HEK293 (cell line): Measurements from ENCODE around the gene NECAB2.

Experiments
- CTCF ChIA-PET: fragments of 350-600 bp; formaldehyde crosslinking; extraction: SDS; loops from one replicate; lab custom pipeline; 2021; ENCODE audit warnings: antibody characterized with exemption; lab: Yijun Ruan, JAX
- POLR2A ChIA-PET: fragments of 300-600 bp; formaldehyde crosslinking; extraction: SDS; loops from one replicate; lab custom pipeline; 2020; ENCODE audit warnings: antibody characterized with exemption, inconsistent platforms; lab: Yijun Ruan, JAX
- H3K27ac ChIP-seq: fragments of 200-500 bp; sonication (Bioruptor generic); 2 replicates; pipeline ENCODE4 v1.5.1; 2014; ENCODE audit warnings: low read depth, low read length, control low read depth, inconsistent platforms; ENCODE audit errors: extremely low read depth
- H3K36me3 ChIP-seq, 2 experiments: fragments of 200-500 bp in 1 of 2; sonication (Bioruptor generic) in 1 of 2; 1 replicate in 1 of 2; 2 replicates in 1 of 2; pipeline ENCODE4 v1.5.1; 2014 to 2017; ENCODE audit warnings: inconsistent platforms in 2 of 2, low read length in 2 of 2; ENCODE audit not compliant: control insufficient read depth in 2 of 2, insufficient read depth in 1 of 2
- H3K4me1 ChIP-seq: fragments of 200-500 bp; sonication (Bioruptor generic); 2 replicates; pipeline ENCODE4 v1.5.1; 2014; ENCODE audit warnings: mild to moderate bottlenecking, low read length, inconsistent platforms; ENCODE audit not compliant: control insufficient read depth, insufficient read depth
- H3K4me3 ChIP-seq: 2 replicates; pipeline ENCODE4 v1.5.1; 2011; ENCODE audit warnings: low read depth, mild to moderate bottlenecking, control low read depth, low read length, moderate library complexity
- H3K9me3 ChIP-seq: fragments of 200-500 bp; sonication (Bioruptor generic); 2 replicates; pipeline ENCODE4 v1.5.1; 2014; ENCODE audit warnings: low read depth, low read length, inconsistent platforms; ENCODE audit not compliant: control insufficient read depth, insufficient read depth
- KLF16 ChIP-seq: fragments of 450-650 bp; formaldehyde crosslinking; IDR thresholded peaks from 2 replicates; pipeline ENCODE4 v1.5.1; 2017; ENCODE audit warnings: missing biosample characterization, missing genetic modification characterization
- PRDM1 ChIP-seq: fragments of 450-650 bp; formaldehyde crosslinking; IDR thresholded peaks from 2 replicates; pipeline ENCODE4; 2016; ENCODE audit warnings: missing biosample characterization, missing genetic modification characterization
- ZEB2 ChIP-seq: fragments of 450-650 bp; formaldehyde crosslinking; IDR thresholded peaks from 2 replicates; pipeline ENCODE4 v1.5.1; 2016; ENCODE audit warnings: missing biosample characterization, missing genetic modification characterization
- ZNF354C ChIP-seq: fragments of 450-650 bp; formaldehyde crosslinking; IDR thresholded peaks from 2 replicates; pipeline ENCODE4 v1.5.1; 2016; ENCODE audit warnings: missing biosample characterization, missing genetic modification characterization, low read depth, borderline replicate concordance
- ZNF571 ChIP-seq: fragments of 450-650 bp; formaldehyde crosslinking; IDR thresholded peaks from 2 replicates; pipeline ENCODE4 v1.5.0; 2017; ENCODE audit warnings: missing biosample characterization, missing genetic modification characterization
- ZNF658 ChIP-seq: fragments of 450-650 bp; formaldehyde crosslinking; IDR thresholded peaks from 2 replicates; pipeline ENCODE4; 2016; ENCODE audit warnings: missing biosample characterization, missing genetic modification characterization
- ZNF768 ChIP-seq: fragments of 450-650 bp; formaldehyde crosslinking; IDR thresholded peaks from 2 replicates; pipeline ENCODE4 v1.5.1; 2018; ENCODE audit warnings: missing biosample characterization, mild to moderate bottlenecking, missing genetic modification characterization
- ZNF843 ChIP-seq: fragments of 450-650 bp; formaldehyde crosslinking; IDR thresholded peaks from 2 replicates; pipeline ENCODE4 v1.5.1; 2016; ENCODE audit warnings: missing biosample characterization, missing genetic modification characterization
- ZSCAN30 ChIP-seq: fragments of 450-650 bp; IDR thresholded peaks from 2 replicates; pipeline ENCODE4 v1.5.1; 2018; ENCODE audit warnings: missing biosample characterization, mild to moderate bottlenecking, missing genetic modification characterization, moderate library complexity
- TF ChIP-seq, protein P1 (sequence below): fragments of 450-650 bp; formaldehyde crosslinking; IDR thresholded peaks from 2 replicates; pipeline ENCODE4 v1.5.1; 2016; ENCODE audit warnings: missing biosample characterization, missing genetic modification characterization
- TF ChIP-seq, protein P2 (sequence below): fragments of 450-650 bp; formaldehyde crosslinking; IDR thresholded peaks from 2 replicates; pipeline ENCODE4 v1.5.1; 2016; ENCODE audit warnings: missing biosample characterization, missing genetic modification characterization
- TF ChIP-seq, protein P3 (sequence below): sonication (generic); formaldehyde crosslinking; IDR thresholded peaks from 2 replicates; pipeline ENCODE4 v1.8.1; 2022; ENCODE audit warnings: mild to moderate bottlenecking, moderate library complexity, missing genetic modification reagents
- TF ChIP-seq, protein P4 (sequence below): fragments of 450-650 bp; formaldehyde crosslinking; IDR thresholded peaks from 2 replicates; pipeline ENCODE4 v1.5.1; 2016; ENCODE audit warnings: missing biosample characterization, missing genetic modification characterization
- TF ChIP-seq, protein P5 (sequence below): fragments of 450-650 bp; formaldehyde crosslinking; IDR thresholded peaks from 2 replicates; pipeline ENCODE4 v1.5.1; 2016; ENCODE audit warnings: missing biosample characterization, missing genetic modification characterization
- TF ChIP-seq, protein P6 (sequence below): fragments of 450-650 bp; formaldehyde crosslinking; IDR thresholded peaks from 2 replicates; pipeline ENCODE4 v1.5.1; 2017; ENCODE audit warnings: missing biosample characterization, missing genetic modification characterization
- TF ChIP-seq, protein P7 (sequence below): fragments of 450-650 bp; formaldehyde crosslinking; IDR thresholded peaks from 2 replicates; pipeline ENCODE4 v1.5.1; 2016; ENCODE audit warnings: missing biosample characterization, missing genetic modification characterization
- TF ChIP-seq, protein P8 (sequence below): fragments of 450-650 bp; formaldehyde crosslinking; IDR thresholded peaks from 2 replicates; pipeline ENCODE4 v1.5.1; 2016; ENCODE audit warnings: missing biosample characterization, missing genetic modification characterization

Gene NECAB2

DNA sequence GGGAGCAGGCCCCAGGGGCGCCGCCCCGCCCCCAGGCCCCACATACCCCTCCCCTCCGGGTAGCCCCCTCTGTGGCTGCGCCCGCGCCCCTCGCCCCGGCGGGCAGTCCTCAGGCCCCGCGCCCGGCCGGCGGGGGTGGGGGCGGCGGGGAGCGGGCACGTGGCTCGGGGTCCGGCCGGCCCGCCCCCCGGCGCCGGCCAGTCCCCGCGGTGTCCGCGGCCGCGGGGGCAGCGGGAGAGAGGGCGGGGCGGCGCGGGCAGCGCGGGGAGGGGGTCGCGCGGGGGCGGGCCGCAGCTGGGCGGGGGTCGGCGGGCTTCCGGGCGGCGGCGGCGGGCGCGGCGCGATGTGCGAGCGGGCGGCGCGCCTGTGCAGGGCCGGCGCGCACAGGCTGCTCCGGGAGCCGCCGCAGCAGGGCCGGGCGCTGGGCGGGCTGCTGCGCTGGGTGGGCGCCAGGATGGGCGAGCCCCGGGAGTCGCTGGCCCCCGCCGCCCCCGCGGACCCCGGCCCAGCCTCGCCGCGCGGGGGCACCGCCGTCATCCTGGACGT is 335 bp downstream of the NECAB2 start (continued):
- TF ChIP-seq, protein P1, sequence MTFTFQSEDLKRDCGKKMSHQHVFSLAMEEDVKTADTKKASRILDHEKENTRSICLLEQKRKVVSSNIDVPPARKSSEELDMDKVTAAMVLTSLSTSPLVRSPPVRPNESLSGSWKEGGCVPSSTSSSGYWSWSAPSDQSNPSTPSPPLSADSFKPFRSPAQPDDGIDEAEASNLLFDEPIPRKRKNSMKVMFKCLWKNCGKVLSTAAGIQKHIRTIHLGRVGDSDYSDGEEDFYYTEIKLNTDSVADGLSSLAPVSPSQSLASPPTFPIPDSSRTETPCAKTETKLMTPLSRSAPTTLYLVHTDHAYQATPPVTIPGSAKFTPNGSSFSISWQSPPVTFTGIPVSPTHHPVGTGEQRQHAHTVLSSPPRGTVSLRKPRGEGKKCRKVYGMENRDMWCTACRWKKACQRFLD: no peak
- TF ChIP-seq, protein P2, sequence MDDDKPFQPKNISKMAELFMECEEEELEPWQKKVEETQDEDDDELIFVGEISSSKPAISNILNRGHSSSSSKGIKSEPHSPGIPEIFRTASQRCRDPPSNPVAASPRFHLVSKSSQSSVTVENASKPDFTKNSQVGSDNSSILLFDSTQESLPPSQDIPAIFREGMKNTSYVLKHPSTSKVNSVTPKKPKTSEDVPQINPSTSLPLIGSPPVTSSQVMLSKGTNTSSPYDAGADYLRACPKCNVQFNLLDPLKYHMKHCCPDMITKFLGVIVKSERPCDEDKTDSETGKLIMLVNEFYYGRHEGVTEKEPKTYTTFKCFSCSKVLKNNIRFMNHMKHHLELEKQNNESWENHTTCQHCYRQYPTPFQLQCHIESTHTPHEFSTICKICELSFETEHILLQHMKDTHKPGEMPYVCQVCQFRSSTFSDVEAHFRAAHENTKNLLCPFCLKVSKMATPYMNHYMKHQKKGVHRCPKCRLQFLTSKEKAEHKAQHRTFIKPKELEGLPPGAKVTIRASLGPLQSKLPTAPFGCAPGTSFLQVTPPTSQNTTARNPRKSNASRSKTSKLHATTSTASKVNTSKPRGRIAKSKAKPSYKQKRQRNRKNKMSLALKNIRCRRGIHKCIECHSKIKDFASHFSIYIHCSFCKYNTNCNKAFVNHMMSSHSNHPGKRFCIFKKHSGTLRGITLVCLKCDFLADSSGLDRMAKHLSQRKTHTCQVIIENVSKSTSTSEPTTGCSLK (tag by site-specific recombination): no peak
- TF ChIP-seq, protein P3, sequence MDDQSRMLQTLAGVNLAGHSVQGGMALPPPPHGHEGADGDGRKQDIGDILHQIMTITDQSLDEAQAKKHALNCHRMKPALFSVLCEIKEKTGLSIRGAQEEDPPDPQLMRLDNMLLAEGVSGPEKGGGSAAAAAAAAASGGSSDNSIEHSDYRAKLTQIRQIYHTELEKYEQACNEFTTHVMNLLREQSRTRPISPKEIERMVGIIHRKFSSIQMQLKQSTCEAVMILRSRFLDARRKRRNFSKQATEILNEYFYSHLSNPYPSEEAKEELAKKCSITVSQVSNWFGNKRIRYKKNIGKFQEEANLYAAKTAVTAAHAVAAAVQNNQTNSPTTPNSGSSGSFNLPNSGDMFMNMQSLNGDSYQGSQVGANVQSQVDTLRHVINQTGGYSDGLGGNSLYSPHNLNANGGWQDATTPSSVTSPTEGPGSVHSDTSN: no peak
- TF ChIP-seq, protein P4, sequence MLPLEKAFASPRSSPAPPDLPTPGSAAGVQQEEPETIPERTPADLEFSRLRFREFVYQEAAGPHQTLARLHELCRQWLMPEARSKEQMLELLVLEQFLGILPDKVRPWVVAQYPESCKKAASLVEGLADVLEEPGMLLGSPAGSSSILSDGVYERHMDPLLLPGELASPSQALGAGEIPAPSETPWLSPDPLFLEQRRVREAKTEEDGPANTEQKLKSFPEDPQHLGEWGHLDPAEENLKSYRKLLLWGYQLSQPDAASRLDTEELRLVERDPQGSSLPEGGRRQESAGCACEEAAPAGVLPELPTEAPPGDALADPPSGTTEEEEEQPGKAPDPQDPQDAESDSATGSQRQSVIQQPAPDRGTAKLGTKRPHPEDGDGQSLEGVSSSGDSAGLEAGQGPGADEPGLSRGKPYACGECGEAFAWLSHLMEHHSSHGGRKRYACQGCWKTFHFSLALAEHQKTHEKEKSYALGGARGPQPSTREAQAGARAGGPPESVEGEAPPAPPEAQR (tag by site-specific recombination): no peak
- TF ChIP-seq PRDM1 (tag by site-specific recombination): no peak

DNA sequence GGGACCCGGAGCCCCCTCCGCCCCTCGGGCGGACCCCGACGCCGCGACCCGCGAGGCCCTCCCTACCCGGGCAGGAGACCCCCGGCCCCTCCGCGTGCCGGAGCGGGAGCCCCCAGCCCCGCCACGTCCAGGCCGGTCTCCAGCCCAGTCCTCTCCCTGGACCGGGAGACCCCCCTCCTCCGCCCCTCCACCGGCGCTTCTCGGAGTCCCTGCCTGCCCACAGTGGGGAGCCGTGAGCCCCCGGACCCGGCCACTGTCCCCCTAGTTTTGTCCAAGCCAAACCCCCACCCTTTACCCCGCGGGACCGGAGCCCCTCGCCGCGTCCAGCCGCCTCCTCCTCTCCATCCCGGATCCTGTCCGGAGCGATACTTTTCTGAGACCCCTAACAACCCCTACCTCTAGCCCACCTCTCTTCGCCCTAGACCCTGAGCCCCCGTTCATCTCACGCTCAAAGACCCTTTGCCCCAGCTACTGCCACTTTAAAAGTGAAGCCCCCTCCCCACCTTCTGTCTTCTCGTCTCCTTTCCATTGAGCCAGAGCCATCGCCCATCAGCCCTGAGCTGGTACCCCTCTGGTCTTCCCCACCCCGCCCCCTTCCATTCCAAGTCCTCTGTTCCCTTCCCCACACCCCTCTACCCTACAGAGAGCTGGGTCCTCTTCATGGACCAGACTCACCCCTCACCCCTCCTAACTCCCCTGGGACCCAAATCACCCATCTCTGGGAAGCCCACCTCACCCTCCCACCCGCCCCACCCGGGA is 1.0 kb downstream of the NECAB2 start:
- H3K4me1 ChIP-seq: no peaks in the 10 kb centered on the region
- ChIA-PET CTCF (interaction anchor here (0.7 to 5.3 kb wide), 4 partner anchors 13 to 209 kb away, joined by 3 to 46 read pairs (median 4); no protein-coding TSS in a partner anchor), POLR2A (no interaction called here)
- no peaks in the 10 kb centered on the region for H3K9me3 ChIP-seq
- H3K36me3 ChIP-seq: no peaks in the 10 kb centered on the region
- H3K4me3 ChIP-seq: peak overlapping the region; percentile 2
- no peak overlapping the region for H3K27ac ChIP-seq
- TF ChIP-seq ZNF843: no peak
- TF ChIP-seq ZNF768 (tag by site-specific recombination): no peak
- TF ChIP-seq ZNF354C: no peak
- TF ChIP-seq ZEB2 (tag by site-specific recombination): no peak
- TF ChIP-seq KLF16 (tag by site-specific recombination): no peak
- TF ChIP-seq ZNF571 (tag by site-specific recombination): no peak
- TF ChIP-seq, protein P5, sequence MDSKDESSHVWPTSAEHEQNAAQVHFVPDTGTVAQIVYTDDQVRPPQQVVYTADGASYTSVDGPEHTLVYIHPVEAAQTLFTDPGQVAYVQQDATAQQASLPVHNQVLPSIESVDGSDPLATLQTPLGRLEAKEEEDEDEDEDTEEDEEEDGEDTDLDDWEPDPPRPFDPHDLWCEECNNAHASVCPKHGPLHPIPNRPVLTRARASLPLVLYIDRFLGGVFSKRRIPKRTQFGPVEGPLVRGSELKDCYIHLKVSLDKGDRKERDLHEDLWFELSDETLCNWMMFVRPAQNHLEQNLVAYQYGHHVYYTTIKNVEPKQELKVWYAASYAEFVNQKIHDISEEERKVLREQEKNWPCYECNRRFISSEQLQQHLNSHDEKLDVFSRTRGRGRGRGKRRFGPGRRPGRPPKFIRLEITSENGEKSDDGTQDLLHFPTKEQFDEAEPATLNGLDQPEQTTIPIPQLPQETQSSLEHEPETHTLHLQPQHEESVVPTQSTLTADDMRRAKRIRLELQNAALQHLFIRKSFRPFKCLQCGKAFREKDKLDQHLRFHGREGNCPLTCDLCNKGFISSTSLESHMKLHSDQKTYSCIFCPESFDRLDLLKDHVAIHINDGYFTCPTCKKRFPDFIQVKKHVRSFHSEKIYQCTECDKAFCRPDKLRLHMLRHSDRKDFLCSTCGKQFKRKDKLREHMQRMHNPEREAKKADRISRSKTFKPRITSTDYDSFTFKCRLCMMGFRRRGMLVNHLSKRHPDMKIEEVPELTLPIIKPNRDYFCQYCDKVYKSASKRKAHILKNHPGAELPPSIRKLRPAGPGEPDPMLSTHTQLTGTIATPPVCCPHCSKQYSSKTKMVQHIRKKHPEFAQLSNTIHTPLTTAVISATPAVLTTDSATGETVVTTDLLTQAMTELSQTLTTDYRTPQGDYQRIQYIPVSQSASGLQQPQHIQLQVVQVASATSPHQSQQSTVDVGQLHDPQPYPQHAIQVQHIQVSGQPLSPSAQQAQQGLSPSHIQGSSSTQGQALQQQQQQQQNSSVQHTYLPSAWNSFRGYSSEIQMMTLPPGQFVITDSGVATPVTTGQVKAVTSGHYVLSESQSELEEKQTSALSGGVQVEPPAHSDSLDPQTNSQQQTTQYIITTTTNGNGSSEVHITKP (tag by site-specific recombination): no peak
- no peak for TF ChIP-seq ZSCAN30 (tag by site-specific recombination)
- TF ChIP-seq, protein P6, sequence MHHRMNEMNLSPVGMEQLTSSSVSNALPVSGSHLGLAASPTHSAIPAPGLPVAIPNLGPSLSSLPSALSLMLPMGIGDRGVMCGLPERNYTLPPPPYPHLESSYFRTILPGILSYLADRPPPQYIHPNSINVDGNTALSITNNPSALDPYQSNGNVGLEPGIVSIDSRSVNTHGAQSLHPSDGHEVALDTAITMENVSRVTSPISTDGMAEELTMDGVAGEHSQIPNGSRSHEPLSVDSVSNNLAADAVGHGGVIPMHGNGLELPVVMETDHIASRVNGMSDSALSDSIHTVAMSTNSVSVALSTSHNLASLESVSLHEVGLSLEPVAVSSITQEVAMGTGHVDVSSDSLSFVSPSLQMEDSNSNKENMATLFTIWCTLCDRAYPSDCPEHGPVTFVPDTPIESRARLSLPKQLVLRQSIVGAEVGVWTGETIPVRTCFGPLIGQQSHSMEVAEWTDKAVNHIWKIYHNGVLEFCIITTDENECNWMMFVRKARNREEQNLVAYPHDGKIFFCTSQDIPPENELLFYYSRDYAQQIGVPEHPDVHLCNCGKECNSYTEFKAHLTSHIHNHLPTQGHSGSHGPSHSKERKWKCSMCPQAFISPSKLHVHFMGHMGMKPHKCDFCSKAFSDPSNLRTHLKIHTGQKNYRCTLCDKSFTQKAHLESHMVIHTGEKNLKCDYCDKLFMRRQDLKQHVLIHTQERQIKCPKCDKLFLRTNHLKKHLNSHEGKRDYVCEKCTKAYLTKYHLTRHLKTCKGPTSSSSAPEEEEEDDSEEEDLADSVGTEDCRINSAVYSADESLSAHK (tag by site-specific recombination): no peak
- no peak for TF ChIP-seq ZNF658 (tag by site-specific recombination)
- TF ChIP-seq, protein P7, sequence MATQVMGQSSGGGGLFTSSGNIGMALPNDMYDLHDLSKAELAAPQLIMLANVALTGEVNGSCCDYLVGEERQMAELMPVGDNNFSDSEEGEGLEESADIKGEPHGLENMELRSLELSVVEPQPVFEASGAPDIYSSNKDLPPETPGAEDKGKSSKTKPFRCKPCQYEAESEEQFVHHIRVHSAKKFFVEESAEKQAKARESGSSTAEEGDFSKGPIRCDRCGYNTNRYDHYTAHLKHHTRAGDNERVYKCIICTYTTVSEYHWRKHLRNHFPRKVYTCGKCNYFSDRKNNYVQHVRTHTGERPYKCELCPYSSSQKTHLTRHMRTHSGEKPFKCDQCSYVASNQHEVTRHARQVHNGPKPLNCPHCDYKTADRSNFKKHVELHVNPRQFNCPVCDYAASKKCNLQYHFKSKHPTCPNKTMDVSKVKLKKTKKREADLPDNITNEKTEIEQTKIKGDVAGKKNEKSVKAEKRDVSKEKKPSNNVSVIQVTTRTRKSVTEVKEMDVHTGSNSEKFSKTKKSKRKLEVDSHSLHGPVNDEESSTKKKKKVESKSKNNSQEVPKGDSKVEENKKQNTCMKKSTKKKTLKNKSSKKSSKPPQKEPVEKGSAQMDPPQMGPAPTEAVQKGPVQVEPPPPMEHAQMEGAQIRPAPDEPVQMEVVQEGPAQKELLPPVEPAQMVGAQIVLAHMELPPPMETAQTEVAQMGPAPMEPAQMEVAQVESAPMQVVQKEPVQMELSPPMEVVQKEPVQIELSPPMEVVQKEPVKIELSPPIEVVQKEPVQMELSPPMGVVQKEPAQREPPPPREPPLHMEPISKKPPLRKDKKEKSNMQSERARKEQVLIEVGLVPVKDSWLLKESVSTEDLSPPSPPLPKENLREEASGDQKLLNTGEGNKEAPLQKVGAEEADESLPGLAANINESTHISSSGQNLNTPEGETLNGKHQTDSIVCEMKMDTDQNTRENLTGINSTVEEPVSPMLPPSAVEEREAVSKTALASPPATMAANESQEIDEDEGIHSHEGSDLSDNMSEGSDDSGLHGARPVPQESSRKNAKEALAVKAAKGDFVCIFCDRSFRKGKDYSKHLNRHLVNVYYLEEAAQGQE: no peak
- TF ChIP-seq, protein P8, sequence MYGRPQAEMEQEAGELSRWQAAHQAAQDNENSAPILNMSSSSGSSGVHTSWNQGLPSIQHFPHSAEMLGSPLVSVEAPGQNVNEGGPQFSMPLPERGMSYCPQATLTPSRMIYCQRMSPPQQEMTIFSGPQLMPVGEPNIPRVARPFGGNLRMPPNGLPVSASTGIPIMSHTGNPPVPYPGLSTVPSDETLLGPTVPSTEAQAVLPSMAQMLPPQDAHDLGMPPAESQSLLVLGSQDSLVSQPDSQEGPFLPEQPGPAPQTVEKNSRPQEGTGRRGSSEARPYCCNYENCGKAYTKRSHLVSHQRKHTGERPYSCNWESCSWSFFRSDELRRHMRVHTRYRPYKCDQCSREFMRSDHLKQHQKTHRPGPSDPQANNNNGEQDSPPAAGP (tag by site-specific recombination): no peak
